ENCODE measurements around the gene ZNF525.

ZNF525 gene

DNA sequence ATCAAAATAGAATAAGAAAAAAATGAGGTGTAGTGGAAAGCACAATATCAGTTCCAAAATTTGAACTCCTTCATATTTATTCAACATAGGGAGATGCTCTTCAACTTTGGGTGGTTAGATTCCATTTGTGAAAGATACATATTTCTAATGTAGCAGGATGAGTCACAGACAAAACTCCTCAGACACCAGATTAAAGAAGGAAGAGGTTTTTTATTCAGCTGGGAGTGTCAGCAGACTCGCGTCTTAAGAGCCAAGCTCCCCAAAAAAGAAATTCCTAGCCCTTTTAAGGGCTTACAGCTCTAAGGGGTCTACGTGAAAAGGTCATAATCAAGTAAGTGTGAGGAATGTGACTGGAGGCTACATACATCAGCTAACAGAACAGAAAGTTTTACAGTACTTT is 22.7 kb downstream of the ZNF525 start:
- H3K4me3 ChIP-seq (replicated peaks in 1 of 2; ENCODE audit: low read depth in 2 of 2, low read length in 2 of 2) = no peak overlapping the region
- TF ChIP-seq, protein P1, sequence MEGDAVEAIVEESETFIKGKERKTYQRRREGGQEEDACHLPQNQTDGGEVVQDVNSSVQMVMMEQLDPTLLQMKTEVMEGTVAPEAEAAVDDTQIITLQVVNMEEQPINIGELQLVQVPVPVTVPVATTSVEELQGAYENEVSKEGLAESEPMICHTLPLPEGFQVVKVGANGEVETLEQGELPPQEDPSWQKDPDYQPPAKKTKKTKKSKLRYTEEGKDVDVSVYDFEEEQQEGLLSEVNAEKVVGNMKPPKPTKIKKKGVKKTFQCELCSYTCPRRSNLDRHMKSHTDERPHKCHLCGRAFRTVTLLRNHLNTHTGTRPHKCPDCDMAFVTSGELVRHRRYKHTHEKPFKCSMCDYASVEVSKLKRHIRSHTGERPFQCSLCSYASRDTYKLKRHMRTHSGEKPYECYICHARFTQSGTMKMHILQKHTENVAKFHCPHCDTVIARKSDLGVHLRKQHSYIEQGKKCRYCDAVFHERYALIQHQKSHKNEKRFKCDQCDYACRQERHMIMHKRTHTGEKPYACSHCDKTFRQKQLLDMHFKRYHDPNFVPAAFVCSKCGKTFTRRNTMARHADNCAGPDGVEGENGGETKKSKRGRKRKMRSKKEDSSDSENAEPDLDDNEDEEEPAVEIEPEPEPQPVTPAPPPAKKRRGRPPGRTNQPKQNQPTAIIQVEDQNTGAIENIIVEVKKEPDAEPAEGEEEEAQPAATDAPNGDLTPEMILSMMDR (IDR thresholded peaks at IDR 0.05; ENCODE audit: low read depth, low read length) = no peak
- peak in 1 of 2 donors; percentile 62 for DNase-seq (ENCODE audit: low read depth in 2 of 2)

DNA sequence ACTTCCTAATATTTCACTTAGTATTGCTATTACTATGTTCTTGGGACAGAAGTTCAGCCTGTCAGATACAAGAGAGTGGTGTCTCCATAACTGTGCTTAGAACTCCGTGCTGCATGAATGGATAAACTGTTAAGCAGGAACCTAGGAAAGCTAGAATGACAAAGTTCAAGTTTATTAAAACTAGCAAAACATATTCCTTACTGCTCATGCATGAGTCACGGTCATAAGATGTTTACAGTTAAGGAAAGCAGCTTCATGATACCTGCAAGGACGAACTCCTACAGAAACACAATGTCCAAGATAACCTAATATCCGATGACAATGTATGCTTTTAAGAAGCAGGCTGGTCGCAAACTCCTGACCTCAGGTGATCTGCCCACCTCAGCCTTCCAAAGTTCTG is 23.4 kb downstream of the ZNF525 start:
- peak in 1 of 2 donors; percentile 49 for DNase-seq (ENCODE audit: low read depth in 2 of 2)
- H3K4me3 ChIP-seq (replicated peaks in 1 of 2; ENCODE audit: low read depth in 2 of 2, low read length in 2 of 2) = no peak overlapping the region
- TF ChIP-seq, protein P1 (IDR thresholded peaks at IDR 0.05; ENCODE audit: low read depth, low read length) = no peak

DNA sequence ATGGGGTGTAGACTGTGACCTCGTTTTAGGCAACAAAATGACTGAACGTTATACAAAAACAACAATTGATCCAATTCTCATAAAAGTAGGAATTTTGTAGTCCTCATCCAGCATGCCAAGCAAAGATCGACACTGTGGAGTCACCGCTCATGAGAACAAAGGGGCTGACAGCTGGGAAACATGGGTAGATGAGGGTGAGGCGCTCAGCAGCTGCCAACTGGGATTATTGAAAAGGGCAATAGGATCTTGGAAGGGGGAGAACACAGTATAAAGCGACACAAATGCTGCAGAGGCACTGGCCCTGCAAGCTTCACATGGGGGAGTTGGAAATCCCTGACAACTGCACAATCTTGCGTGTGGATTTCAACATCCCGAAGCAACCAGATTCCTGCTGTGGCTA is 24.1 kb downstream of the ZNF525 start:
- TF ChIP-seq, protein P1 (IDR thresholded peaks at IDR 0.05; ENCODE audit: low read depth, low read length) = no peak

DNA sequence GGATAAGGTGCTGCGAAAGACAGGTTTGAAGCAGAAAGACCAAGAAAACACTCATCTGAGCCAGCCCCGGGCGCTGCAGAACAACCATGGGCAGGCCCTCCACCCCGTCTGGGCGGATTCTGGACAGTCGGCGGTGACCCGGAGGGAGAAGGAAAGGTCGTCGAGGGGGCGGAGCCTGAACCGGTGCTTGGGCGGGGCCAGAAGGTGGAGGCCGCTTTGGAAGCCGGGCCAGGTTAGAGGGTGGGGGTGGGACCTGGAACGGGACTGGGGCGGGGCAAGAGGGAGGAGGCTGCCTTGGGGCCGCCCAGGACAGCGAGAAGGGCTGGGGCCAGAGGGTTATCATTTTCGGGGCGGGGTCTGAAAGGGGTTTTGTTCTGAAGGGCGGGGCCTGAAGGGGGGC is 24.5 kb downstream of the ZNF525 start:
- no peak overlapping the region for H3K4me3 ChIP-seq (replicated peaks in 1 of 2; ENCODE audit: low read depth in 2 of 2, low read length in 2 of 2)
- TF ChIP-seq, protein P1 (IDR thresholded peaks at IDR 0.05; ENCODE audit: low read depth, low read length) = no peak
- no peak for DNase-seq (ENCODE audit: low read depth in 2 of 2)

More for the DNA sequence above, 24.1 kb downstream of the ZNF525 start:
- DNase-seq (ENCODE audit: low read depth in 2 of 2) = no peak
- no peak overlapping the region for H3K4me3 ChIP-seq (replicated peaks in 1 of 2; ENCODE audit: low read depth in 2 of 2, low read length in 2 of 2)

DNA sequence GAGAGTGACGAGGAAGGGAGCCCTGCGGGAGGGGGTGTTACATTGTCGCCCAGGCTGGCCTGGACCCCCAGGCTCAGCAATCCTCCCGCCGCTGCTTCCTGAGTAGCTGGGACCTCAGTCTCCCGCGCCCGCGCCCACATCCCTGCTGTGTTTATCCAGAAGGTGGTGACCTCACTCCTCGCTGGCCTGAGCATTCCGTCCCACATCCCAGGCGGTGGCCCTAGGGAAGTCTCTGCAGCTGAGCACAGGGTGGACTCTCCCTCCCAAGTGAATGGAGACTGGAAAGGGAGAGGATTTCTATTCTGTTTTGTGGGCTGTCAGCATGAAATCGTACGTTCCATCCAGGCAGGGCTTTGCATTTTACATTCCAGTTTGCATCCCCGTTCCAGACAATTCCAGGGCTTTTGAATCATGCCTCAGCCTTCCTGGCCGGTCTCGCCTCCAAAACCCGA is 29.0 kb downstream of the ZNF525 start:
- H3K4me3 ChIP-seq (replicated peaks in 1 of 2; ENCODE audit: low read depth in 2 of 2, low read length in 2 of 2) = peak overlapping the region; percentile 66 to 80
- DNase-seq (ENCODE audit: low read depth in 2 of 2) = no peak
- TF ChIP-seq, protein P1 (IDR thresholded peaks at IDR 0.05; ENCODE audit: low read depth, low read length) = no peak

DNA sequence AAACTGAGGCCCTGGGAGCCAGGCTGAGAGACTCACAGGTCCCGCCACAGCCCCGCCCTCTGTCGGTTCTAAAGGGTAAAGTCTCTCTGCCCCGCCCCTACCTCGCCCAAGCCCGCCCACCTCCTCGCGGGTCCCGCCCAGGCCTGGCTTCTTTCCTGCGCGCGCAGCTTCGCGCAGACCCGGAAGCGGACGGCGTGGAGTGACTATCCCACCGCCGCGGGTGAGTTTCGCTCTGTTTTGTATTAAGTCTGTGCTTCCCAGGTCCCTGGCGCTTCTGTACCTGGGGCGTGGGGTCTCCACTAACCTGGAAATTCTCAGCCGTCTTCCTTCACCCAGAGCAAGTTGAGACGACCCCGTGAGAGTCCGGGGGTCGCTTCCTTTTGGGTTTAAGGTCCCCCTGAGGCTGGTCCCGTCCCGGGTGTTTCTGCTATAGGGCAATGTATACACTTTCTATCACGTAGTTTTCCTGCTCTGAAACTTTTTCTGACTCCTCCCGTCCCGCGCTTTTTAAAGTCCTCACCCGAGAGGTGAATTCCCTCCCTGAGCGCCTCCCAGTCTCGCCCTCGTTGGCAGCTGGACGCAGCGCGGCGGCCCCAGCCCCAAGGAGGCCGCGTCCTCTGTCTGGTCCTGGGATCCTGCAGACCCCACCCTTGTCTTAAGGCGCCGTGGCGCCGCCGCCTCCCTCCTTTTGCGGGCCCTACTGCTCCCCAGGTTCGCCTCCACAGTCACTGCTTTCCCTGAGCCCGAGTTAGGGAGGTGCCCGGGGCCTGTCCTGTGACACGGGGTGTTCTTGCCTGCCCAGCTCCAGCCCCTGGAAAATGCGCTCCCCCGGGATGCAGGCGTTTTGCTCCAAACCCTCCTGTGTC is 29.7 kb downstream of the ZNF525 start, which contains the start of gene ZNF765:
TSS of gene ZNF765 (plus strand) at position 176 of the 866 bp plus-strand sequence. CDS start 2,867 bp downstream, outside the sequence.
- DNase-seq (ENCODE audit: low read depth in 2 of 2) = peak; percentile 94 to 95
- H3K4me3 ChIP-seq (replicated peaks in 1 of 2; ENCODE audit: low read depth in 2 of 2, low read length in 2 of 2) = peak within 1 kb of the TSS; percentile 66 to 80
- TF ChIP-seq, protein P1 (IDR thresholded peaks at IDR 0.05; ENCODE audit: low read depth, low read length) = peak; percentile 54

DNA sequence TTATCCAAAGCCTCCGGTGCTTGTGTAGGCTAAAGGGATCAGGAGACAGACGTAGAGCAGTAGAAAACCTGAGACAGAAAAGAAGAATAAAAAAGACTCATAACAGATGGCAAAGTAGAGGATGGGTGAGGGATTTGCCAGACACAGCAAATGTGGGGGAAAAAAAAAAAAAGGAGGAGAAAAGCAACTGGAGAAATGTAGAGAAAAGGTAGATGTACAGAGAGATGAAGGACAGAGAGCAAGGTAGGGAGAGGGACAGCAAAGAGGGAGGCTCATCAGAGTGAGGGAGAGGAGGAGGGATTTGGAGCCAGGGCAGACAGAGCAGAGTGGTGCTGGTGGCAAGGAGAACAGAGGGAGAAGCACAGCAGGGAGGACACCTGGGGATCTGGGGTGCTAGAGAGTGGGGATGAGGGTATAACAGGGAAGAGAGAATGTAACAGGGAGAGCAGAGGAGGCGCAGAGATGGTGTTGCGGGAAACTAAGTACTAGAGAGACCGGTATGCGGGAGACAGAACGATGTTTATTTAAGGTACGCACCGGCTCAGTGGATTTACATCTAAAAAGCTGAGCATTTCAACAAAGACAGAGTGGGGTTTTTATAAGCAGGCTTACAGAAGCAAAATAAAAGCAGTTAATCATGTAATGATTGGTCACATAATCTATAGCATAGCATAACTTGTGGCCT is 30.5 kb downstream of the ZNF525 start:
- DNase-seq (ENCODE audit: low read depth in 2 of 2) = peak in 1 of 2 donors; percentile 3
- peak overlapping the region; percentile 66 to 80 for H3K4me3 ChIP-seq (replicated peaks in 1 of 2; ENCODE audit: low read depth in 2 of 2, low read length in 2 of 2)
